ENCODE measurements around the gene CALHM2.

DNA sequence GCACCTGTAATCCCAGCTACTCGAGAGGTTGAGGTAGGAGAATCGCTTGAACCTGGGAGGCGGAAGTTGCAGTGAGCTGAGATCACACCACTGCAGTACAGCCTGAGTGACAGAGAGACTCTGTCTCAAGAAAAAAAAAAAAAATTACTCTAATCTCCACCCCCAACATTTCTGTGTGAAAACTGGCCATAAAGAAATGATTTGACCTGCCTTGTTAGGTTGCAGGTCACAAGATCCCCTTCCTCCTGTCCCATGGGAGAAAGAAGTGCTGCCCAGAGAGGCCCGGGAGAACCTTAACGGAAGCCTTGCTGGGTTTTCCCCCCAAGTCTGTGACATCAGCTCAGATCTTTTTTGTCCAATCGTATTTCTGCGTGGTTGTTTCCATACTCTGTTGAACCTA is 15.2 kb upstream of the CALHM2 start:
- TF ChIP-seq, protein P1, sequence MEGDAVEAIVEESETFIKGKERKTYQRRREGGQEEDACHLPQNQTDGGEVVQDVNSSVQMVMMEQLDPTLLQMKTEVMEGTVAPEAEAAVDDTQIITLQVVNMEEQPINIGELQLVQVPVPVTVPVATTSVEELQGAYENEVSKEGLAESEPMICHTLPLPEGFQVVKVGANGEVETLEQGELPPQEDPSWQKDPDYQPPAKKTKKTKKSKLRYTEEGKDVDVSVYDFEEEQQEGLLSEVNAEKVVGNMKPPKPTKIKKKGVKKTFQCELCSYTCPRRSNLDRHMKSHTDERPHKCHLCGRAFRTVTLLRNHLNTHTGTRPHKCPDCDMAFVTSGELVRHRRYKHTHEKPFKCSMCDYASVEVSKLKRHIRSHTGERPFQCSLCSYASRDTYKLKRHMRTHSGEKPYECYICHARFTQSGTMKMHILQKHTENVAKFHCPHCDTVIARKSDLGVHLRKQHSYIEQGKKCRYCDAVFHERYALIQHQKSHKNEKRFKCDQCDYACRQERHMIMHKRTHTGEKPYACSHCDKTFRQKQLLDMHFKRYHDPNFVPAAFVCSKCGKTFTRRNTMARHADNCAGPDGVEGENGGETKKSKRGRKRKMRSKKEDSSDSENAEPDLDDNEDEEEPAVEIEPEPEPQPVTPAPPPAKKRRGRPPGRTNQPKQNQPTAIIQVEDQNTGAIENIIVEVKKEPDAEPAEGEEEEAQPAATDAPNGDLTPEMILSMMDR (IDR thresholded peaks at IDR 0.05): no peak
- no peak for TF ChIP-seq POLR2A (IDR thresholded peaks at IDR 0.05)

All from esophagus squamous epithelium (tissue), 4 donors.